NT2/D1 (cell line): ENCODE data around the gene RHBDF1.
"Not testable (repeated sequence)": the region's sequence is repeated elsewhere in the genome, so short reads cannot be mapped to it uniquely, and the experiment has no call there.

Source experiments
- DNase-seq: peaks from one replicate; pipeline ENCODE4 v3.0.0-alpha.2; 2011; ENCODE audit warnings: low read depth, low spot score
- H3K27me3 ChIP-seq: 2 replicates; pipeline ENCODE4 v1.6.0; 2011; ENCODE audit warnings: mild to moderate bottlenecking; ENCODE audit not compliant: insufficient read length, insufficient read depth
- H3K36me3 ChIP-seq: 2 replicates; pipeline ENCODE4 v1.6.1; 2011; ENCODE audit warnings: mild to moderate bottlenecking, low read length, mixed read lengths; ENCODE audit not compliant: insufficient read depth, insufficient read length
- H3K4me1 ChIP-seq: 2 replicates; pipeline ENCODE4 v1.5.1; 2011; ENCODE audit not compliant: insufficient read depth, insufficient read length
- H3K4me3 ChIP-seq: 2 replicates; pipeline ENCODE4 v1.5.1; 2011; ENCODE audit warnings: low read depth; ENCODE audit not compliant: insufficient read length
- H3K9ac ChIP-seq: 2 replicates; pipeline ENCODE4 v1.6.0; 2011; ENCODE audit warnings: low read depth; ENCODE audit not compliant: insufficient read length
- H3K9me3 ChIP-seq: 2 replicates; pipeline ENCODE4 v1.5.1; 2011; ENCODE audit warnings: mild to moderate bottlenecking, low read length; ENCODE audit not compliant: insufficient read depth
- SUZ12 ChIP-seq: IDR thresholded peaks from 2 replicates; pipeline ENCODE4 v1.6.1; 2011; ENCODE audit not compliant: insufficient read length, insufficient read depth; ENCODE audit errors: extremely low read depth
- YY1 ChIP-seq: IDR thresholded peaks from 2 replicates; pipeline ENCODE4 v1.6.1; 2011; ENCODE audit not compliant: insufficient read length, insufficient read depth
- ZNF274 ChIP-seq: IDR thresholded peaks from 2 replicates; pipeline ENCODE4 v1.6.1; 2011; ENCODE audit warnings: mild to moderate bottlenecking, low read depth, low read length

The RHBDF1 gene

DNA sequence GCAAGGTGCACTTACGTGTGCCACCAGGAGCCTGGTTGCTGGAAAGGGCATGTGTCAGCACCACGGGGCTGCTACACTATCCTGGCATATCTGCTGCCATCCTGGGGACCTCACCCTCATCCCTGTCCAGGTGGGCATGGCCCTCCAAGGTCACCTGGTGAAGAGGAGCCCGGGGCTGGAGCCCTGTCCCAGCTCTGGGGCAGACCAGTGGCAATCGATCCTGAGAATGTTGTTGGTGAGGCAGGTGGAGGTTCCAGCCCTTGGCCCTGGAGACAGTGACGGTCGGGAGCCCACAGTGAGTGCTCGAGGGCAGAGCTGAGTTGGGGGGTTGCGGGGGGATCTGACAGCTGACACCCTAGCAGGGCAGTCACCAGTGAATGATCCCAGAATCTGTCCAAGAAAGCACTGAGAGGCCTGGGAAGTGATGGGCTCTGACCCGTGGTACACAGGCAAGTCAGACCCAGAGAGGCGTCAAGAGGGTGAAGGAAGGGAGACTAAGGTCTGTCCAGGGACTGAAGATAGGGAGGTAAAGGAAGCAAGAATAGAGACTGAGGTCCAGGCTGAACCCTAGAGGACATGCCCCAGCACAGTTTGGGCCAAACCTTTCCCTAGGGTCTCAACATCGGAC, 36.6 kb downstream of the RHBDF1 start:
- Histone ChIP-seq H3K36me3 (peaks cover 60% of the 10 kb centered on the region), H3K4me3 (no peak overlapping the region), H3K9me3 (no peaks in the 10 kb centered on the region), H3K9ac (no peak overlapping the region), H3K27me3 (no peaks in the 10 kb centered on the region), H3K4me1 (peaks cover 11% of the 10 kb centered on the region)
- DNase-seq: no peak
- TF ChIP-seq YY1: no peak
- TF ChIP-seq SUZ12: no peak
- no peak for TF ChIP-seq ZNF274

DNA sequence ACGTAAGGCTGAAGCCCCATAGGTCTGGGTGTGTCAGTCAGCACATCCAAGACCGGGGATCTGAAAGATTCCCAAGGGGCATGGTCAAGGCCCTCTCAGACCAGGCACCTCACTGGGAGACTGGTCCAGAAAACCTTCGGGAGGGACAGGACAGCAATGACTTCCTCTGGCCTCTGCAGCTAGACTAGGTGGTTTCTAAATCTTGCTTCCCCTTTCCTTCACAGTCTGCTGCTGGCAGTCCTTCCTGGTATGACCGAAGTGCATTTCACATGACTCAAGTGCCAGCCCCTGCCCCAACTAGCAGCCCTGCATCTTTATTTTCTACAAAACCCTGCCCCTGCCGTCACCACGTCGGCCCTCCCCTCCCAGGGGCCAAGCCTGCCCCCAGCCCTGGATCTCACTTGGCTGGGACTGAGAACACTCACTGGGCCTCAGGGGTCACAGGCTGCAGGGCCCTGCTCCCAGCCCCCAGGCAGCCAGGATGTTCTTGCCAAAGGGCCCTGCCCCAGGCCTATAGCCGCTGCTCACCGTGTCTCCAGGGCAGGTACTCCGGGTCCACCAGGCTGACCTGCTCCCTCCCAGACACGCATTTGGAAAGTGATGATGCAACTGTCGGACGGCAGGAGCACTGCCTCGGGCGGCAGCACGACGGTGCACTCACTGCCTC, 37.3 kb downstream of the RHBDF1 start:
- DNase-seq: no peak
- Histone ChIP-seq H3K36me3 (peaks cover 58% of the 10 kb centered on the region), H3K9ac (no peak overlapping the region)

DNA sequence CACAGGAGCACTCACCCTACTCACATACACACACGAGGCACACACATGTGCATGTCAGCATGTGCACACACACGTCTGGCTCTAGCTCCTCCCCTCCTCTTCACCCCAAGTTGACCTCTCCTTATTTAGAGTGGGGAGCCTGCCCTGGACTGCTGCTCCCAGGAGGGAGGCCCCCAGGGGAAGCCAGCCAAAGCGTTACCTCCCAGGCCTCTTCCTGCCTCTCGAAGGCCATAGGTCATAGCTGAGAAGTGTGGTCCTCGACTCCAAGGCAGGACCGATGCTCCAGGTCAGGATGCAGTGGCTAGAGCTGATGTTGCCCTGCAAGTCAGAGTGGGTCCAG, 37.8 kb downstream of the RHBDF1 start:
- Histone ChIP-seq H3K4me3 (no peak overlapping the region), H3K27me3 (no peaks in the 10 kb centered on the region), H3K4me1 (peaks cover 11% of the 10 kb centered on the region), H3K36me3 (peaks cover 53% of the 10 kb centered on the region), H3K9ac (no peak overlapping the region), H3K9me3 (no peaks in the 10 kb centered on the region)
- no peak for DNase-seq
- TF ChIP-seq YY1: no peak
- TF ChIP-seq ZNF274: no peak
- no peak for TF ChIP-seq SUZ12

More for the DNA sequence above, 37.3 kb downstream of the RHBDF1 start:
- no peaks in the 10 kb centered on the region for H3K9me3 ChIP-seq
- no peaks in the 10 kb centered on the region for H3K27me3 ChIP-seq
- H3K4me3 ChIP-seq: no peak overlapping the region
- TF ChIP-seq YY1: no peak
- no peak for TF ChIP-seq SUZ12
- no peak for TF ChIP-seq ZNF274
- H3K4me1 ChIP-seq: peaks cover 11% of the 10 kb centered on the region

DNA sequence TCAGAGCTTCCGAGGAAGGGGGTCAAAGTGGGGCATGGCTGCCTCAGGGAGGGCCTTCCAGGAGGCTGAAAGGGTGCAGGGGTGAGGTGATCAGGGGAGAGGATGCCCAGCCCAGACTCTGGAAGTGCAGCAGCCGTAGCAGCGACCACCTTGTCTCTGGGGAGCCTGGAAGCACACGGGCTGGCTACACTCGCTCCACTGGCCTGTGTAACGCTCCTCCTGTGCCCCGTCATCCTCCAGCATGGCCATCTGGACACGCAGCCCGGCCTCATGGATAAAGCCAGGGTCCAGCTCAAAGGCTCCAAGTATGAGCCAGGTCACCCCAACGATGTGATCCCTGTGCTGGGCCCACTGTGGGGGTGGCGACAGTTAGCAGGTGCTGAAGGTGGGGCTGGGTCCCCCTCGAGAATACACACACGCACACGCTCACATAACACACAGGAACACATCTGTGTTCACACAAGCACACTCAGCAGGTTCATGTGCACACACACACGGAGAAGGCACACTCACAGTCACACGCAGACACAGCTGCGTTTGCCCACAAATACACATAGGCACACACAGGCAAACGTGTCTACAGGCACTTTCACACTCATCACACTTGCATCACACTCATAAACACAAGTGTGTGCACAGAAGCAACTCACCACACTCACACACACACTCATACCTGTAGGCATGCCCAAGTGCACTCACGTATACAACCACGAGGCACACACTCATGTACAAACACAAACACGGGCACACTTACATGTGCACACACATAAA, 38.4 kb downstream of the RHBDF1 start:
- H3K9ac ChIP-seq: no peak overlapping the region
- no peak overlapping the region for H3K4me3 ChIP-seq
- H3K36me3 ChIP-seq: peaks cover 47% of the 10 kb centered on the region
- TF ChIP-seq YY1 (no peak), SUZ12 (no peak), ZNF274 (no peak)
- H3K4me1 ChIP-seq: peaks cover 8% of the 10 kb centered on the region
- DNase-seq: no peak
- H3K9me3 ChIP-seq: no peaks in the 10 kb centered on the region
- no peaks in the 10 kb centered on the region for H3K27me3 ChIP-seq

DNA sequence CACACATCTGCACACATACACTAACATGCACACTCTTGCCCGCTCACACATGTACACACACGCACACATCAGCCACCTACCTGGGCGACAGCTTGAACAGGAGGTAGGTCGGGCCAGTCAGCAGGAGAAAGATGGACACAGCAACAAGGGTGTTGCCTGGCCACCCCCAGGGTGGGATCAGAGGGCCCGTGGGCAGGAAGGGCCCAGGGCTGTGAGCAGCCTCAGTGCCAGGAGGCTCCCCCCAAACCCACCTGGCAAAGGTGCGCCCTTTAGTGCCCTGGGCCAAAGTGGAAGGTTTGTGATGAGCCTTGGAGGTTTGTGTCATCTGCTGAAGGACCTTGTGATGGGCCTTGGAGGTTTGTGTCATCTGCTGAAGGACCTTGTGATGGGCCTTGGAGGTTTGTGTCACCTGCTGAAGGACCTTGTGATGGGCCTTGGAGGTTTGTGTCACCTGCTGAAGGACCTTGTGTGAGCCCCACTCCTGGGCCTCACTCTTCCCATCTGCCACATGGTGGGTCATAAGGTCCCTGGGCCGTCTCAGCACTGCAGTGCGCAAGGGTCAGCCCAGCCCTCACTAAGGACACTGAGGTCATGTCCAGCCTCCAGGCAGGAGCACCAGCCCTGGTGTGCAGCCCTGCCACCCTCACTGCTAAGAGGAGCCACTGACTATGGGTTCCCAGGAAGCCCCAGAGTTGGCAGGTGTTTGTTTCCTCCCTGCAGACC, 39.1 kb downstream of the RHBDF1 start:
- H3K4me1 ChIP-seq, H3K9me3 ChIP-seq, DNase-seq, H3K9ac ChIP-seq, H3K4me3 ChIP-seq, H3K27me3 ChIP-seq: not testable (repeated sequence)
- peaks cover 40% of the 10 kb centered on the region for H3K36me3 ChIP-seq

DNA sequence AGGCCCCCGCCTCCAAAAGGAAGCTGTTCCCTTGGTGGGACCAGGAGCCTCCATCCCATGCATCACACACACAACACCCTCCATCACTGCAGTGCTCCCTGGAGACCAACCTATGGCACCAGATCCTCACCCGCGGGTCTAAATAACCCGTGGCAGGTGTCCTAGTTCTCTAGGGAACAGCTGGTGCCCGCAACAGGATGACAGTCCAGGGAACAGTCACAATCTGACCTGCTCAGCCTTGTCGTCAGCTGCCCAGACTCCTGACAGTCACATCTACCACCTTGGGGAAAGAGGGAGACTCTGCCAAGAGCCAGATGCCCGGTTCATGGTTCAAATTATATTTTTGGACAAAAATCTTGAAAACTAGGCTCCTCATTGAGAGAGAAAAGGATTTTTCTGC, 41.8 kb downstream of the RHBDF1 start:
- not testable (repeated sequence) for H3K9me3 ChIP-seq, H3K4me3 ChIP-seq, H3K27me3 ChIP-seq, DNase-seq, H3K4me1 ChIP-seq, H3K9ac ChIP-seq
- peaks cover 21% of the 10 kb centered on the region for H3K36me3 ChIP-seq

DNA sequence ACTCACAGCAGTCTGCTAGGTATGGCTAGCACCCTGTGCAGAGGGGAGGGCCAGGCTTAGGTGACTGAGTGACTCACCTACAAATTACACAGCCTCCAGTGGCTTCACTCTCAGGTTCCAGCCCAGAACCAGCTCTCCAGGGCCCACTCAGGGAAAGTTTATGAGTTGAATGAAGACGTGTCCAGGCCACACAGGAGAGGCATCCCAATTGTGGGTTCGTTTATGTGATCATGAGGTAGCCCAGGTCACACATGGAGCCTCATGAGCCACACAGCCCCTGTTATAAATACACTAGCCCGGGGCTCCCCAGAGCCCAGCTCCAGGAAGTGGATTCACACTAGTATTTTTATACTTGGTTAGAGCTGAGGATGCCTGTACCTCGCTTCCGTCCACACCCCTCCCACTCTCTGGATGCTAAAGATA, 46.5 kb downstream of the RHBDF1 start:
- not testable (repeated sequence) for H3K9me3 ChIP-seq, H3K36me3 ChIP-seq, H3K27me3 ChIP-seq, H3K4me1 ChIP-seq, DNase-seq, H3K4me3 ChIP-seq, H3K9ac ChIP-seq

DNA sequence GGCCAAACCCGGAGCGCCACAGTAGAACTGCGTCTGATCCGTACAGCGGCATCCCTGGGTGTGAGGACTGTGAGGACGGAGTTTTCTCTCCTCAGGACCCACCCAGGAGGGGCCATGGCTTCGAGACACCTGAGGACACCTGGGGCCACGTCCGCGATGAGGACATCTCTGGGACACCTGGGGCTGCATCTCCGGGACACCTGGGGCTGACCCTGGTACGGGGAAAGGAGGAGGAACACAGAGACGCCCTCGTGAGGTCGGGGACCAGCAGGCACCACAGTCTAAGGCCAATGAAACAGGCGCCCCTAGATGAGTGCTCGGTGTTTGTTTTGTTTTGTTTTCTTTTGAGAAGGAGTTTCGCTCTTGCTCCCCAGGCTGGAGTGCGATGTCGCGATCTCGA, 48.3 kb downstream of the RHBDF1 start:
- not testable (repeated sequence) for DNase-seq, H3K4me3 ChIP-seq, H3K9me3 ChIP-seq, H3K36me3 ChIP-seq, H3K4me1 ChIP-seq, H3K9ac ChIP-seq, H3K27me3 ChIP-seq

DNA sequence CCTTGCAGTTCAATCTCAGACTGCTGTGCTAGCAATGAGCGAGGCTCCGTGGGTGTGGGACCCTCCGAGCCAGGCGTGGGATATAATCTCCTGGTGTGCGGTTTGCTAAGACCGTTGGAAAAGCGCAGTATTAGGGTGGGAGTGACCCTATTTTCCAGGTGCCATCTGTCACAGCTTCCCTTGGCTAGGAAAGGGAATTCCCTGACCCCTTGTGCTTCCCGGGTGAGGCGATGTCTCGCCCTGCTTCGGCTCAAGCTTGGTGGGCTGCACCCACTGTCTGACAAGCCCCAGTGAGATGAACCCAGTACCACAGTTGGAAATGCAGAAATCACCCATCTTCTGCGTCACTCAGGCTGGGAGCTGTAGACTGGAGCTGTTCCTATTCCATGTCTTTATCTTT, 51.5 kb downstream of the RHBDF1 start:
- H3K4me1 ChIP-seq, DNase-seq, H3K9me3 ChIP-seq, H3K9ac ChIP-seq, H3K4me3 ChIP-seq, H3K36me3 ChIP-seq, H3K27me3 ChIP-seq: not testable (repeated sequence)

DNA sequence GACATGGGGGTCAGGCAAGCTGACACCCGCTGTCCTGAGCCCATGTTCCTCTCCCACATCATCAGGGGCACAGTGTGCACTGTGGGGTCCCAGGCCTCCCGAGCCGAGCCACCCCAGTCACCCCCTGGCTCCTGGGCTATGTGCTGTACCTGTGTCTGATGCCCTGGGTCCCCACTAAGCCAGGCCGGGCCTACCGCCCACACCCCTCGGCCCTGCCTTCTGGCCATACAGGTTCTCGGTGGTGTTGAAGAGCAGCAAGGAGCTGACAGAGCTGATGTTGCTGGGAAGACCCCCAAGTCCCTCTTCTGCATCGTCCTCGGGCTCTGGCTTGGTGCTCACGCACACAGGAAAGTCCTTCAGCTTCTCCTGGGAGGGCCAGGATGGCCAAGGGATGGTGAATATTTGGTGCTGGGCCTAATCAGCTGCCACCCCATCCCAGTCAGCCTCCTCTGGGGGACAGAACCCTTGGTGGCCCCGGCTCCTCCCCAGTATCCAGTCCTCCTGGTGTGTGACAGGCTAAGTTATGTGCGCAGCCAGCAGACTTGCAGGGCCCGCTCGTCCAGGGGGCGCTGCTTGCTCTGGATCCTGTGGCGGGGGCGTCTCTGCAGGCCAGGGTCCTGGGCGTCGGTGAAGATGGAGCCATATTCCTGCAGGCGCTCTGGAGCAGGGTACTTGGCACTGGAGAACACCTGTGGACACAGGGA, 55.2 kb downstream of the RHBDF1 start:
- H3K4me3 ChIP-seq, H3K36me3 ChIP-seq, H3K4me1 ChIP-seq, H3K9ac ChIP-seq, H3K27me3 ChIP-seq, DNase-seq, H3K9me3 ChIP-seq: not testable (repeated sequence)
